Activated T-helper 1 cell treated with anti-CD3 and anti-CD28 coated beads, Interleukin-12 subunit alpha, Interleukin-12 subunit beta, Interleukin-2, Interleukin-4 antibody, amounts not matched to agents 30 ng/mL and 10 ng/mL and 1 ng/mL, durations not matched to agents 14 hours and 24 hours and 36 hours (primary cell): Measurements from ENCODE around the gene CACNA1B. TPM values are rescaled to one million over a fixed set of nuclear protein-coding genes. Genes with fewer than 3 reads are reported as not detected.

Source experiments
- DNase-seq: peaks from one replicate; pipeline ENCODE4 v3.0.0; 2021; ENCODE audit warnings: low spot score
- H3K27ac Mint-ChIP-seq: one replicate; pipeline ENCODE4 v1.8.0; 2021; ENCODE audit warnings: mild to moderate bottlenecking, mixed read lengths
- H3K27me3 Mint-ChIP-seq: one replicate; pipeline ENCODE4 v1.8.0; 2022; ENCODE audit warnings: mild to moderate bottlenecking, moderate library complexity, mixed read lengths; ENCODE audit not compliant: insufficient read depth
- H3K36me3 Mint-ChIP-seq: one replicate; pipeline ENCODE4 v1.8.0; 2021; ENCODE audit warnings: low read depth, mixed read lengths
- H3K4me1 Mint-ChIP-seq: one replicate; pipeline ENCODE4 v1.8.0; 2021; ENCODE audit warnings: low read depth, mixed read lengths
- H3K4me3 Mint-ChIP-seq: one replicate; pipeline ENCODE4 v1.8.0; 2021; ENCODE audit warnings: mild to moderate bottlenecking, moderate library complexity, mixed read lengths
- H3K9me3 Mint-ChIP-seq: one replicate; pipeline ENCODE4 v1.8.0; 2021; ENCODE audit warnings: mixed read lengths
- intact Hi-C: fragments of 100-400 bp; cut with micrococcal nuclease; formaldehyde crosslinking; loops from one replicate; pipeline ENCODE4 v1.15.1; 2024
- total RNA-seq: library from RNA; stranded (reverse); gene quantifications from 2 replicates; pipeline ENCODE4 v1.2.3, GENCODE V29; 2022

Gene CACNA1B
- total RNA-seq, 1 donor from 2014 or later = not detected

DNA sequence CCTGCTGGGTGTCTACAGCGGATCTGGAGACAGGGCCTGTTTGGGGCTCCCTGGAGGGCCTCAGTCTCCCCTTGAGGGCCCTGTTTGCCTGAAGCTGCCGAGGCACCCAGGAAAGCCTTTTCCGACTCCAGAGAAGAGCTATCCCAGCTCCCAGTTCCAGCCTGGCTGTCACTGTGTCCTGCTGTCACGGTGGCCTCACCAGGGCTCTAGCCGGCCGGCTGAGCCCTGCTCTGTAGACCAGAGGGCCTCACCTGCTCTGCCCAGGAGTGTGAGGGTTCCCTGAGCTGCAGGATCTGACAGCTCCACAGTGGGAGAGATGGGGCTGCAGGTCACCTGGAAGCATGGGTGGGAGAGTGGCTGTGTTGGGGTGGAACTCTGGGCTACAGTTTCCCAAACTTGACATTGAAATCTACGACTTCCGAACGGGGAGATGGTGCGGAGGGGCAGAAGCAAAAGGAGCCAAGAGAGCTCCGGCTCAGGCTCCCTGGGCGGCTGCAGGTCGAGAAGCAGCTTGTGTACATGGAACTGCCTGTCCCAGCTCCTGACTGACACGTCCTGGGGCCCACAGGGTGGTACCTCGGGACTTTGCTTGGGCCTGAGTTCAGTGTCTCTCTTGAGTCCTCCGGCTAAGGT, 94.9 kb downstream of the CACNA1B start:
- H3K4me1 Mint-ChIP-seq = no peaks in the 10 kb centered on the region
- no peaks in the 10 kb centered on the region for H3K36me3 Mint-ChIP-seq
- H3K4me3 Mint-ChIP-seq = no peak overlapping the region
- H3K27me3 Mint-ChIP-seq = peaks cover 3% of the 10 kb centered on the region
- no peaks in the 10 kb centered on the region for H3K9me3 Mint-ChIP-seq
- intact Hi-C loops = no loop called here
- H3K27ac Mint-ChIP-seq = no peak overlapping the region
- no peak for DNase-seq

DNA sequence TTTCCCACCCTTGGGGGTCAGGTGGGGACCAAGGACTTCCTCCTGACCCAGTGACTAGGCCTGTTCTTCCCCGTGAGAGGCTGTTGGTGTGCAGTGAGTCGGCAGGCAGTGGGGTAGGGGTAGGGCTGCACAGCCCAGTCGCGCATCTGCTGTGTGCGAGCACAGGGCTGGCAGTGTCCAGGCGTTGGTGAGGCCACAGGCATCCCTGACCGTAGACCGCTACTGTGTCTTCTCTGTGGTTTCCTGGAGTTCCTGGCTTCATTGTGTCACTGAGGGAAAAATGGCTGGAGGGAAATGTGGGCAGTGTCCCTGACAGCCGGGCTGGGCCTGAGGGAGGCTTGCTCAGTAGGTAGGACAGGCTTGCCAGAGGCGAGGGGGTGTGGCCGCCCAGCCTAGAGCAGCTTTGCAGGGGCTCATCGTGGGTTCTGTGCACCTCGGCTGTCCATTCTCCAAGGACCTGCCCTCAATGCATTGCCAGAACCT, 95.4 kb downstream of the CACNA1B start:
- intact Hi-C loops = no loop called here
- no peak overlapping the region for H3K27ac Mint-ChIP-seq
- H3K4me1 Mint-ChIP-seq = no peaks in the 10 kb centered on the region
- no peak overlapping the region for H3K4me3 Mint-ChIP-seq
- peaks cover 4% of the 10 kb centered on the region for H3K27me3 Mint-ChIP-seq
- no peaks in the 10 kb centered on the region for H3K9me3 Mint-ChIP-seq
- no peak for DNase-seq
- no peaks in the 10 kb centered on the region for H3K36me3 Mint-ChIP-seq

DNA sequence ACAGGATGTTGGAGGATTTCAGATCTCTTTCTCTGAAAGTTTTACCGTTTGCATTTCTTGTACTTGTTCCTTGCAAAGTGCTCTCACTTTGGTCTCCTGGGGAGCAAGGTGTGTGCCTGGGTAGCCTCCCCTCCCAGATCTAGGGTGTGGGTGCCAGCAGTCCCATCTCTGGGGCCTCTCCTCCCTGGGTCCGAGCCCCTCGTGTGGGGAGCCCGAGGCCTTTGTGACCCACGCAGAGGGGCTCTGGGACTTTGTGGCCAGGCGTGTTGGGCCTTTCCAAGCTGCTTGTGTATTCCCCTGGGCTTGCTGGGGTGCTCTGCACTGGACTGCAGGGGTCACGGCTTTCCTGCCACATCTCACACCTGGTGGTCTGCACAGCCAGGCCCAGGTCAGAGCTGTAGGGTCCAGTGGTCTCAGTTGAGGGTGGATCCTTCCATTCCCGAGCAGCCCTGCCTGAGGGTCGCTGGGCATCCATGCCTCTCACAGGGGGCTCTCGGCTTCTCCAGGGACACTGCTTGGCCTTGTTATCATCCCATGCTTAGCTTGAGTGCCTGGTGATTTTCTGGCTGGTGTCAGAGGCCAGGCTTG, 96.3 kb downstream of the CACNA1B start:
- Mint-ChIP-seq H3K27ac (no peak overlapping the region), H3K4me1 (no peaks in the 10 kb centered on the region), H3K27me3 (peaks cover 4% of the 10 kb centered on the region), H3K9me3 (no peaks in the 10 kb centered on the region), H3K4me3 (no peak overlapping the region), H3K36me3 (no peaks in the 10 kb centered on the region)
- intact Hi-C loops = no loop called here
- no peak for DNase-seq

DNA sequence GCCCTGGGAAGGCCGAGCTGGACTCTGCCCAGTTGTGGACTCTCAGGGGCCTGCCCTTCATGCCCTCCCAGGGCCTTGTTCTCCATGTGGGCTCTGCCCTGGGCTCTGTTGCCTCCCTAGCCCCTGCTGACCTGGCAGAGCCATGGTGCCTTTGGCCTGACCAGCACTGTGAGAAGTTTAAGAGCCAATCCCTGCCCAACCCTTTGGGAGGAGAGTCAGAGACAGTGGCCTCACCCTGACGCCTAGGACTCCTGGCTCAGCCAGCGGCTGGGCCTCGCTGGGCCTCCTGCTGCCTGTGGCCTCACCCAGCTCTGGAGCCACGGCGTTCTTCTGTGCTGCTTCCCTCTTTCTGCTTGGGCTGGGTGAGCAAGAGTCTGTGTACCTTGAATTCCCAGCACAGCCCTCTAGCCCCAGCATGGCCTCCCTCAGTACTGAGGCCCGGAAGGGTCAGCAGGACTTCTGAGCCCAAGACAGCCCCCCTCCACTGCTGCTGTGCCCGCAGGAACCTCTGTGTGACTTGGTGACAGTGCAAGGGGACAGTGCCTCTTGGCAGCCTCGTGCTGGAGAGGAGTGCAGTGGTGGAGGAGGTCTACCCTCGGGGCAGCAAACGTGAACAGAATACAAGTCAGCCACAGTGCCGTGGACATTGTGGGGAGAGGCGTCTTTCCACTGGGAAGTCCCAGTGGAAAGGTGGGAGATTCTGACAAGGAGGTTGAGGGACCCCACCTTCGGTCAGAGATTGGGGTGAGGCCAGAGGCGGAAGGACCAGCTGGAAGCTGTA, 97.4 kb downstream of the CACNA1B start:
- DNase-seq = no peak
- intact Hi-C loops = no loop called here
- Mint-ChIP-seq H3K4me1 (no peaks in the 10 kb centered on the region), H3K36me3 (no peaks in the 10 kb centered on the region), H3K9me3 (no peaks in the 10 kb centered on the region), H3K27ac (no peak overlapping the region), H3K27me3 (peaks cover 4% of the 10 kb centered on the region), H3K4me3 (no peak overlapping the region)

DNA sequence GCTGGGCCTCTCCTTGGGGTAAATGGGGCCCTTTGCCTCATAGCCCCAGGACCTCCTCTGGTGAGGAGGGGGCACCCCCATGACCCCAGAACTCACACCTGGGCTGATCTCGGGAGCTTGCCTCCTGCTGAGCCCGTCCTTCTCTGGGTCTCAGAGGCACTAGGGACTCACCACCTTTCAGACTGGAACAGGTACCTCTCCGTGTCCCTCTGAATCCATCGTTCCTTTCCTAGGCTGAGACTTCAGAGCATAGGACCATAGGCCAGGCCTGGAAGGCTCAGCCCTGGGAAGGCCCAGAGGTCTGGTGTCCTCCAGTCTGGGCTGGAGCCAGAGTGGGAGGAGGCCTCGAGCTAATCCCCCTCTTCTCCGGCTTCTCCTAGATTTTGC, 97.9 kb downstream of the CACNA1B start:
- H3K9me3 Mint-ChIP-seq = no peaks in the 10 kb centered on the region

DNA sequence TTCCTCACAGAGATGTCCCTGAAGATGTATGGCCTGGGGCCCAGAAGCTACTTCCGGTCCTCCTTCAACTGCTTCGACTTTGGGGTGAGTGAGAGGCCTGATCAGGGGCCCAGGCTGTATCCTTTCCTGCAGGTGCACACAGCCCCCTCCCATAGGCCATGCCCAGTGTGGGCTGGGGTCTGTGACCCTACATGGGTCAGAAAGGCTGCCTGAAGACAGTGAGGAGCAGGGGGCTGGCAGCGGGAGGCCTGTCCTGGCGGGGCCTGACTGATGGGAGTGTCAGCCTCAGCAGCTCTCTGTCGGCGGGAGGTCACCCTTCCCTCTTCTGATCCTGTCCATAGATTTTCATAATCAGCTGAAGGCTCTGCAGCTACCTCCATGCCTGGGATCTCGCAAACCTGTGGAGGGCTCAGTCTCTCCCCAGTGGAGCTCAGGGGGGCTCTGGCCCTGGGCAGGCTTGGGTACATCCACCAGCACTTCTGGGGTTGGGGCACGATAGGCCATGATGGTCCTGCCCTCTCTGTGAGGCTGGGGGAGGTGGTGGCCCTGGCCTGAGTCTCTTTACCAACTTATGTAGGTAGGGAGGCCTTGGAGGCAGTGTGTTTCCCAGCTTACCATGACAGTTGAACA, 98.5 kb downstream of the CACNA1B start:
- intact Hi-C loops = no loop called here
- no peak for DNase-seq
- H3K4me1 Mint-ChIP-seq = no peaks in the 10 kb centered on the region
- peaks cover 2% of the 10 kb centered on the region for H3K27me3 Mint-ChIP-seq
- no peaks in the 10 kb centered on the region for H3K36me3 Mint-ChIP-seq
- H3K4me3 Mint-ChIP-seq = no peak overlapping the region
- no peak overlapping the region for H3K27ac Mint-ChIP-seq
- H3K9me3 Mint-ChIP-seq = no peaks in the 10 kb centered on the region

More for the DNA sequence above, 97.9 kb downstream of the CACNA1B start:
- H3K4me3 Mint-ChIP-seq = no peak overlapping the region
- no peak for DNase-seq
- intact Hi-C loops = no loop called here
- H3K27me3 Mint-ChIP-seq = peaks cover 3% of the 10 kb centered on the region
- no peaks in the 10 kb centered on the region for H3K4me1 Mint-ChIP-seq
- no peak overlapping the region for H3K27ac Mint-ChIP-seq
- no peaks in the 10 kb centered on the region for H3K36me3 Mint-ChIP-seq

DNA sequence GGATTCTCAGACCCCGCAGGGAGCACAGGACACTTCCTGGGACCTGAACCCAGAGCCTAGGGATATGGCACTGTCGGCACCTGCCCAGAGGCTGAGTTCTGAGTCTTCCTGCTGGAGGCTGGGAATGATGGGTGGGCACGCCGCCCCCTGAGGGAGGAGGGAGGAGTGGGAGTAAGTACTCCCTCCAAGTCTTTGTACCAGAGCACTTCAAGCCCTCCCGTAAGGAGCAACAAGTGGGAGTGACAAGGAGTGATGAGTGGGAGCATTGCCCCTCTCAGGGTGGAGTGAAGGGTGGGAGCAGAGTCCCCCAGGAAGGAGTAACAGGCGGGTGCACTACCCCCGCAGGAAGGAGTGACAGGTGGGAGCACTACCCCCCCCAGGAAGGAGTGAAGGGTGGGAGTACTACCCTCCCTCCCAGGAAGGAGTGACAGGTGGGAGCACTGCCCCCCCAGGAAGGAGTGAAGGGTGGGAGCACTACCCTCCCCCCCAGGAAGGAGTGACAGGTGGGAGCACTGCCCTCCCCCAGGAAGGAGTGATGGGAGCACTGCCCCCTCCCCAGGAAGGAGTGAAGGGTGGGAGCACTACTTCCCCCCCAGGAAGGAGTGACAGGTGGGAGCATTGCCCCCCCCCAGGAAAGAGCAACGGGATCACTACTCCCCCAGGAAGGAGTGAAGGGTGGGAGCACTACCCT, 100.1 kb downstream of the CACNA1B start:
- Mint-ChIP-seq H3K4me3 (no peak overlapping the region), H3K27ac (no peak overlapping the region), H3K9me3 (no peaks in the 10 kb centered on the region), H3K4me1 (no peaks in the 10 kb centered on the region), H3K36me3 (no peaks in the 10 kb centered on the region), H3K27me3 (peaks cover 4% of the 10 kb centered on the region)
- intact Hi-C loops = no loop called here
- no peak for DNase-seq

DNA sequence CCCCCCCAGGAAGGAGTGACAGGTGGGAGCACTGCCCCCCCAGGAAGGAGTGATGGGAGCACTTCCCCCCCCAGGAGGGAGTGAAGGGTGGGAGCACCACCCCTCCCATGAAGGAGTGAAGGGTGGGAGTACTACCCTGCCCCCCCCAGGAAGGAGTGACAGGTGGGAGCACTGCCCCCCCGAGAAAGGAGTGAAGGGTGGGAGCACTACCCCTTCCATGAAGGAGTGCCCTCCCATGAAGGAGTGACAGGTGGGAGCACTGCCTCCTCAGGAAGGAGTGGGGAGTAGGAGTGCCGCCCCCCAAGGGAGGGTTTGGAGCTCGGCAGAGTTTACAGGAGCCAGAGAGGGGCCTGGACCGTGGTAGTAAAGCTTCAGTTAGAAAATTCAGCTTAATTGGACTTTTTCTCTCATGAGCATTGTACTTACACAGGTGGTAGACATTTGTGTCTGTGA, 100.7 kb downstream of the CACNA1B start:
- Mint-ChIP-seq H3K36me3 (no peaks in the 10 kb centered on the region), H3K27ac (no peak overlapping the region), H3K27me3 (peaks cover 4% of the 10 kb centered on the region), H3K4me3 (no peak overlapping the region), H3K9me3 (no peaks in the 10 kb centered on the region), H3K4me1 (no peaks in the 10 kb centered on the region)
- intact Hi-C loops = no loop called here
- no peak for DNase-seq

DNA sequence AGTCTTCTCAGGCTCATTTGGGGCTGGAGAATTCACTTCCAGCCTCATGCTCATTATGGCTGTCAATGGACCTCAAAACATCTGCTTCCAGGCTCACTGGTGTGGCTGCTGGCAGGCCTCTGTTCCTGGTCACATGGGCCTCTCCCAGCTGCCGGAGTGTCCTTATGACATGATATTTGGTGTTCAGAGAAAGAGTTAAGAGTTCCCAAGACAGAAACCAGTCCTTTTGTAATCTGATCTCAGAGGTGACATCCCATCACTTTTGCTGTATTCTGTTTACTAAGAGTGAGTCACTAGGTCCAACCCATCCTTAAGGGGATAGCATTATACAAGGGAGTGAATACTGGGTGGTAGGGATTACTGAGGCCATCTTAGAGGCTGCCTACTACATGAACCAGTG, 104.6 kb downstream of the CACNA1B start:
- no peak overlapping the region for H3K27ac Mint-ChIP-seq
- intact Hi-C loops = no loop called here
- no peaks in the 10 kb centered on the region for H3K36me3 Mint-ChIP-seq
- H3K9me3 Mint-ChIP-seq = no peaks in the 10 kb centered on the region
- DNase-seq = no peak
- H3K4me1 Mint-ChIP-seq = no peaks in the 10 kb centered on the region
- peaks cover 6% of the 10 kb centered on the region for H3K27me3 Mint-ChIP-seq
- no peak overlapping the region for H3K4me3 Mint-ChIP-seq

DNA sequence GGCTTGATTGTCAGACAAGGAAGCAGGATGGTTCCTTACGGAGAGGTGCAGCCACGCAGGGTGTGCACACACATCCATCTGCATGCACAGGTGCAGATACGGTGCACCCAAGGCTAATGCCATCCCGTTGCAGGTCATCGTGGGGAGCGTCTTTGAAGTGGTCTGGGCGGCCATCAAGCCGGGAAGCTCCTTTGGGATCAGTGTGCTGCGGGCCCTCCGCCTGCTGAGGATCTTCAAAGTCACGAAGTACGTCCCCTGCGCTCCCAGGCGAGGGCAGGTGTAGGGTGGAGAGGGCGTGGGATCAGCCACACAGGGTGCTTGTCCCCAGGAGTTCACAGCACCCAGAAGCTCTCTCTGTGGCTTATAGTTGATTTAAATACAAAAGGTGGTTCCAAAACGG, 106.4 kb downstream of the CACNA1B start:
- Mint-ChIP-seq H3K36me3 (no peaks in the 10 kb centered on the region), H3K27ac (no peak overlapping the region), H3K27me3 (peaks cover 8% of the 10 kb centered on the region), H3K9me3 (no peaks in the 10 kb centered on the region), H3K4me3 (no peak overlapping the region), H3K4me1 (no peaks in the 10 kb centered on the region)
- intact Hi-C loops = no loop called here
- no peak for DNase-seq

DNA sequence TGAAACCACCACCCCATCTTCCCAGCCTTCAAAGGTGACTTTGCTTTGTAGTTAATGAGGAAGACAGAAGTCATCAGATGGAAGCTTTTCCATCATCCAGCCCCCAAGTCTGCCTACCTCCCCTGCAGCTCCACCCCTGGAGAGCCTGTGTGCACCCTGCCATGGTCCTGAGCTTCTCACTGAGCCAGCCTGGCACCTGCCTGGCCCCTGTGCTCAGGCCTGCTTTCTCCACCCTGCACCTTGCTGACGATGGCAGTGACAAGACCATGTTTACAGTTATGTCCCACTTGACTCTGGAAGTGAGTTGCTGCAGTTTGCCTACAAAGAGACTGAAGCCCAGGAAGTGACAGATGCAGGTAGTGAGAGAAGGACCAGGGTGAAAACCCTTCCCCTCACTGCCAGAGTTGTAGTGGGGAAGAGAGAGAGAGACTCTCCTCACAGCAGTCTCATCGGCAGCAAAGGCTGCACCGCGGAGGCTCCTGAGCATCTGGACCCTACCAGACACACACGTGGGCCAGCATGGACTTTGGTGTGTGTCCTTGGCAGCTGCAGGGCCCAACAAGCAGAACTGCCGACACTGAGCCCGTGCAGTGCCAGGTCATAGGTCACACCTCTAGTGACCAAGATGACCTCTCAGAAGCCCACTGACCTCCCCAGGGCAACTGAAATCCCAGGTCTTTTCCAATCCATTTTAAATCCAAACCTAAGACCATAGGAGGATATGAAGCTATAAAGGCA, 107.1 kb downstream of the CACNA1B start:
- H3K4me3 Mint-ChIP-seq = no peak overlapping the region
- H3K36me3 Mint-ChIP-seq = no peaks in the 10 kb centered on the region
- H3K4me1 Mint-ChIP-seq = no peaks in the 10 kb centered on the region
- intact Hi-C loops = no loop called here
- DNase-seq = no peak
- H3K27me3 Mint-ChIP-seq = peaks cover 8% of the 10 kb centered on the region
- H3K9me3 Mint-ChIP-seq = no peaks in the 10 kb centered on the region
- H3K27ac Mint-ChIP-seq = no peak overlapping the region

DNA sequence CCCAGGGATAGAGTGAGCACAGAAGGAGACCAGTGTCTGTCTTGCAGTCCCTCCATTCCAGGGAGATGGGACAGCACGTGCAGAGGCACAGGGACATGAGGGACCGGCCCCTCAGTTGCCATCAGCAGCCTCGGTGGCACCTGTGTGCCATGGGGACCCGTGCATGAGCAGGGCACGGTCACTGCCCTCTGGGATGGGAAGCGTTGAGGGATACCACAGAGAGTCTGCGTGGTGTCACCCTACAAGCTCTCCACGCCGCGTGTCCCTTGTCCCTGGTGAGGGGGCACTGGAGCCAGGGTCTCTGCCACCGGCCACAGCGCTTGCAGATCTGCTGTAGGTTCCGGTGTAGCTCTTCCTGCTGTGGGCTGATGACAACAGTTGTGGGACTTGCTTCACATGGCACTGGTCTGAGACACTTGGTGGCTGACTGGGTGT, 108.1 kb downstream of the CACNA1B start:
- DNase-seq = no peak
- no peak overlapping the region for H3K27ac Mint-ChIP-seq
- no peaks in the 10 kb centered on the region for H3K4me1 Mint-ChIP-seq
- H3K36me3 Mint-ChIP-seq = no peaks in the 10 kb centered on the region
- H3K4me3 Mint-ChIP-seq = no peak overlapping the region
- intact Hi-C loops = no loop called here
- H3K27me3 Mint-ChIP-seq = peaks cover 8% of the 10 kb centered on the region
- H3K9me3 Mint-ChIP-seq = no peaks in the 10 kb centered on the region
